Upper lobe of left lung (tissue), 4 donors: Measurements from ENCODE around the gene DDR1.

Experiments
- CTCF ChIP-seq, 6 experiments: fragments of 450-650 bp in 4 of 6; fragments of 200-600 bp in 2 of 6; sonication (generic) in 2 of 6; IDR thresholded peaks; one replicate each; pipeline ENCODE4 v1.5.1; 2016 to 2019; ENCODE audit warnings: antibody characterized with exemption in 6 of 6
- POLR2A ChIP-seq, 4 donors: fragments of 450-650 bp; IDR thresholded peaks; one replicate each; pipeline ENCODE4 v1.5.1; 2016 to 2017; ENCODE audit warnings: antibody characterized with exemption in 4 of 4, mild to moderate bottlenecking in 2 of 4
- POLR2AphosphoS5 ChIP-seq, 2 donors: sonication (generic); formaldehyde crosslinking; IDR thresholded peaks; one replicate each; pipeline ENCODE4 v1.5.1; 2017; ENCODE audit warnings: antibody characterized with exemption in 2 of 2

- TF ChIP-seq POLR2AphosphoS5 (IDR thresholded peaks at IDR 0.05) (no peak), CTCF (IDR thresholded peaks at IDR 0.05) (peak in 5 of 6 experiments; percentile 36 to 77 (median 60)), POLR2A (IDR thresholded peaks at IDR 0.05) (peak in 1 of 4 donors; percentile 18)
Measured at GRCh38 chr6:30942338-30943060, 58.2 kb downstream of the DDR1 start.
